ENCODE results near the gene MACROD2. TPM values are rescaled to one million over a fixed set of nuclear protein-coding genes. Genes with fewer than 3 reads are reported as not detected.

The MACROD2 gene
- total and polyA plus RNA-seq, 2 of the 4 experiments (the other 2 are of a cell fraction) = not detected

DNA sequence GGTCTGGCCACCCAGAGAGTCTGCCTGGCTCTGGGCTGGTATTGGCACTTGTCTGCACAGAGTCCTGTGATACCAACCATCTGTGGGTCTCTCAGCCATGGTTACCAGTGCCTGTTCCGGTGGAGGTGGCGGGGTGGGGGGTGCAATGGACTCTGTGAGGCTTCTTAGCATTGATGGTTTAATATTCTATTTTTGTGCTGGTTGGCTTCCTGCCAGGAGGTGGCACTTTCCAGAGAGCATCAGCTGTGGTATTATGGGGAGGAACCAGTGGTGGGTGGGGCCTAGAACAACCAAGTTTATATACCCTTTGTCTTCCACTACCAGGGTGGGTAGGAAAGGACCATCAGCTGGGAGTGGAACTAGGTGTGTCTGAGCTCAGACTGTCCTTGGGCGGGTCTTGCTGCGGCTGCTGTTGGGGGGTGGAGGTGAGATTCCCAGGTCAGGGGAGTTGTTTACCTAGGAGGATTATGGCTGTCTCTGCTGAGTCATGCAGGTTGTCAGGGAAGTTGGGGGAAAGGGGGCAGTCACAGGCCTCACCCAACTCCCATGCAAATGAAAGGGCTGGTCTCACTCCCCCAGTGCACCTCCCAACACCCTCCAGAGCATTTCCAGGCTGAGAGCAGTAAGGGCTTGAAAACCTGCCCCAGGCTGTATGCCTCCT, 224.6 kb downstream of the MACROD2 start:
- no peak overlapping the region for H4K91ac ChIP-seq (ENCODE audit: insufficient read depth, low read depth, low read length)
- intact Hi-C loops (cut with micrococcal nuclease) = no loop called here
- no peak overlapping the region for H2BK15ac ChIP-seq (ENCODE audit: low read depth, low read length)
- H3K27me3 ChIP-seq (ENCODE audit: control insufficient read depth, insufficient read depth, low read length) = no peaks in the 10 kb centered on the region
- H2BK5ac ChIP-seq (ENCODE audit: low read depth, low read length, poor library complexity, severe bottlenecking) = no peak overlapping the region
- H3K14ac ChIP-seq (replicated peaks; ENCODE audit: low read depth, low read length) = no peak overlapping the region
- H3K4me2 ChIP-seq (ENCODE audit: low read depth, low read length) = no peak overlapping the region
- ChIA-PET CTCF (no interaction called here), POLR2A (ENCODE audit: unreplicated experiment) (no interaction called here)
- no peak overlapping the region for H3K27ac ChIP-seq (ENCODE audit: insufficient read depth, low read length)
- H4K5ac ChIP-seq (ENCODE audit: low read depth, low read length) = no peak overlapping the region
- no peak overlapping the region for H3K56ac ChIP-seq (ENCODE audit: extremely low read depth, insufficient read depth, low read length)
- no peak overlapping the region for H3K18ac ChIP-seq (ENCODE audit: low read depth, low read length)
- DNase-seq (no peak), ATAC-seq (ENCODE audit: low read depth) (no peak)
- H3K79me1 ChIP-seq (ENCODE audit: low read depth in 1 of 2, low read length in 2 of 2) = no peaks in the 10 kb centered on the region
- dilution Hi-C loops (cut with HindIII; ENCODE audit: low sequenced_read_pairs, unreplicated experiment) = no loop called here
- no CpG with 5 or more reads among the region's 4 CpGs for WGBS, 2 experiments (ENCODE audit: extremely low coverage in 2 of 2, insufficient read length in 1 of 2)
- no peak overlapping the region for H3K9ac ChIP-seq (ENCODE audit: low read depth, low read length)
- no TSS peak for BruUV-seq (replicated peaks)
- in situ Hi-C loops (cut with MboI; ENCODE audit: low sequenced_read_pairs) = no loop called here
- no peak overlapping the region for H2AK9ac ChIP-seq (replicated peaks; ENCODE audit: low read depth, low read length, poor library complexity)
- no peak overlapping the region for H2AK5ac ChIP-seq (ENCODE audit: low read depth, low read length)
- no peaks in the 10 kb centered on the region for H4K20me1 ChIP-seq (ENCODE audit: insufficient read depth, low read length)
- no peaks in the 10 kb centered on the region; the same call in 1 of the 2 replicates for H3K9me3 ChIP-seq (ENCODE audit: control insufficient read depth, insufficient read depth, low read length)
- H3K4ac ChIP-seq (ENCODE audit: low read depth, low read length) = no peak overlapping the region
- no peaks in the 10 kb centered on the region for H3K9me1 ChIP-seq (ENCODE audit: insufficient read depth, low read length)
- no peaks in the 10 kb centered on the region for H3K4me1 ChIP-seq (ENCODE audit: control insufficient read depth, insufficient read depth, low read length)
- H3K23ac ChIP-seq (ENCODE audit: low read depth, low read length) = no peak overlapping the region
- H4K8ac ChIP-seq (ENCODE audit: low read depth in 2 of 2, low read length in 2 of 2) = no peak overlapping the region
- no peak overlapping the region for H3K4me3 ChIP-seq (ENCODE audit: insufficient read depth, low read depth, low read length)
- H2AFZ ChIP-seq (replicated peaks; ENCODE audit: low read length, poor library complexity) = no peak overlapping the region
- H3K36me3 ChIP-seq (ENCODE audit: control insufficient read depth, insufficient read depth, low read length) = no peaks in the 10 kb centered on the region
- no peak overlapping the region for H2BK120ac ChIP-seq (ENCODE audit: low read depth, low read length)
- no peak overlapping the region for H2BK20ac ChIP-seq (ENCODE audit: low read depth, low read length)
- TF ChIP-seq USF2 (IDR thresholded peaks at IDR 0.05; ENCODE audit: low read depth, low read length) (no peak), MXI1 (IDR thresholded peaks at IDR 0.05; ENCODE audit: borderline replicate concordance, low read depth, low read length) (no peak), POLR2A (IDR thresholded peaks at IDR 0.05; ENCODE audit: low read depth, low read length) (no peak), RCOR1 (IDR thresholded peaks at IDR 0.05; ENCODE audit: insufficient replicate concordance, low read length) (no peak), MAZ (IDR thresholded peaks at IDR 0.05; ENCODE audit: borderline replicate concordance, low read depth, low read length) (no peak), SMC3 (IDR thresholded peaks at IDR 0.05; ENCODE audit: low read depth, low read length) (no peak), FOS (IDR thresholded peaks at IDR 0.05; ENCODE audit: low read depth, low read length) (no peak), NFE2L2 (IDR thresholded peaks at IDR 0.05; ENCODE audit: low read depth, low read length) (no peak), CTCF (conservative IDR thresholded peaks at IDR 0.05; ENCODE audit: low read depth, low read length) (no peak), BHLHE40 (IDR thresholded peaks at IDR 0.05; ENCODE audit: low read depth, low read length) (no peak), MAFK (IDR thresholded peaks at IDR 0.05; ENCODE audit: low read depth, low read length) (no peak), RFX5 (IDR thresholded peaks at IDR 0.05; ENCODE audit: low read depth, low read length) (no peak), RAD21 (IDR thresholded peaks at IDR 0.05; ENCODE audit: low read length) (no peak), CHD1 (IDR thresholded peaks at IDR 0.05; ENCODE audit: low read depth, low read length) (no peak), CEBPB (IDR thresholded peaks at IDR 0.05; ENCODE audit: low read depth, low read length) (no peak)
- TF ChIP-seq, protein P1, sequence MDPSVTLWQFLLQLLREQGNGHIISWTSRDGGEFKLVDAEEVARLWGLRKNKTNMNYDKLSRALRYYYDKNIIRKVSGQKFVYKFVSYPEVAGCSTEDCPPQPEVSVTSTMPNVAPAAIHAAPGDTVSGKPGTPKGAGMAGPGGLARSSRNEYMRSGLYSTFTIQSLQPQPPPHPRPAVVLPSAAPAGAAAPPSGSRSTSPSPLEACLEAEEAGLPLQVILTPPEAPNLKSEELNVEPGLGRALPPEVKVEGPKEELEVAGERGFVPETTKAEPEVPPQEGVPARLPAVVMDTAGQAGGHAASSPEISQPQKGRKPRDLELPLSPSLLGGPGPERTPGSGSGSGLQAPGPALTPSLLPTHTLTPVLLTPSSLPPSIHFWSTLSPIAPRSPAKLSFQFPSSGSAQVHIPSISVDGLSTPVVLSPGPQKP (IDR thresholded peaks at IDR 0.05; ENCODE audit: borderline replicate concordance, low read depth, low read length) = no peak

All from IMR-90 (cell line).